Suprapubic skin (tissue), 4 donors: Measurements from ENCODE around the gene MRPL46.

Source experiments
- EP300 ChIP-seq: sonication (generic); formaldehyde crosslinking; IDR thresholded peaks from one replicate; pipeline ENCODE4 v1.6.1; 2017; ENCODE audit warnings: antibody characterized with exemption
- POLR2A ChIP-seq, 2 donors: fragments of 450-650 bp; IDR thresholded peaks; one replicate each; pipeline ENCODE4 v1.6.1; 2017; ENCODE audit warnings: antibody characterized with exemption in 2 of 2, mild to moderate bottlenecking in 2 of 2, moderate library complexity in 2 of 2
- POLR2AphosphoS5 ChIP-seq, 3 donors: sonication (generic); formaldehyde crosslinking; IDR thresholded peaks; one replicate each; pipeline ENCODE4 v1.6.1; 2017; ENCODE audit warnings: antibody characterized with exemption in 3 of 3
- TF ChIP-seq, protein P1 (sequence below), 2 donors: fragments of 200-600 bp in 1 of 2; fragments of 450-650 bp in 1 of 2; sonication (generic) in 1 of 2; IDR thresholded peaks; one replicate each; pipeline ENCODE4 v1.5.1; 2016 to 2019; ENCODE audit warnings: antibody characterized with exemption in 2 of 2, mild to moderate bottlenecking in 1 of 2, moderate library complexity in 1 of 2

DNA sequence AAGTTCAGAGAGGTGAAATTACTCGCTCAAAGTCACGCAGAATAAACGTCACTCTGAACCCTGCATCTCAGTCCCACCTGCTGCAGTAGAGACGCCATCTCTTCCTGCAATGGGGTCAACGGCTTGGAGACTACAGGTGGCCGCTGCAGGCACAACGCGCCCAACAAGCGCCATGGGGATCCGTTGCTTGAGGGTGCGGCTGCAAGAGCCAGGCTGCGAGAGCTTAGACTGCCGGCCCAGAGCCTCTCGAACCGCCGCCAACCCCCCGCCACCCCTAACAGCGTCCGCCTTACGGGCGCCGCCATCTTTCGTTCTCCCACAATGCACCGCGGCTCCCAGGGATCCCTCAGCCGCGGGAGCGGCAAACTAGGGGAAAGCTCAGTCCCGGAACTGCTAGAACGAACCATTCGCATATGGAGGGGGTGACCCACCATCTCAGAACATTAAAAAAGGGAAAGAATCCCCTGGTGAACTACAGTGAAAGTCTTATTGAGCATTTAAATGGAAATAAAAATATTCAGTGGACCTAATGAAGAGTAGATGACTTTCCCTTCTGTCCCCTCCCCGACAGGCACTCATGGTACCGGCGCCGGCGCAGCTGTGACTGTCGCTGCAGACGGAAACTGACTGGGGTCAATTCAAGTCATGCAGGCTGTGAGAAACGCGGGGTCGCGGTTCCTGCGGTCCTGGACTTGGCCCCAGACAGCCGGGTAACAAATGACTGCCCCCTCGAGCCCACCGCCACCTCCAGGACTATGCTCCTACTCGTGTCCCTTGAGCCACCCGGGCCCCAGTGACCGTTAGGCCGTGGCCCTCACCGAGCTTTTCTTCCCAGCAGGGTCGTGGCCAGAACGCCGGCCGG, at the start of gene MRPL46, which contains the start of gene MRPS11:
- TF ChIP-seq, protein P1, sequence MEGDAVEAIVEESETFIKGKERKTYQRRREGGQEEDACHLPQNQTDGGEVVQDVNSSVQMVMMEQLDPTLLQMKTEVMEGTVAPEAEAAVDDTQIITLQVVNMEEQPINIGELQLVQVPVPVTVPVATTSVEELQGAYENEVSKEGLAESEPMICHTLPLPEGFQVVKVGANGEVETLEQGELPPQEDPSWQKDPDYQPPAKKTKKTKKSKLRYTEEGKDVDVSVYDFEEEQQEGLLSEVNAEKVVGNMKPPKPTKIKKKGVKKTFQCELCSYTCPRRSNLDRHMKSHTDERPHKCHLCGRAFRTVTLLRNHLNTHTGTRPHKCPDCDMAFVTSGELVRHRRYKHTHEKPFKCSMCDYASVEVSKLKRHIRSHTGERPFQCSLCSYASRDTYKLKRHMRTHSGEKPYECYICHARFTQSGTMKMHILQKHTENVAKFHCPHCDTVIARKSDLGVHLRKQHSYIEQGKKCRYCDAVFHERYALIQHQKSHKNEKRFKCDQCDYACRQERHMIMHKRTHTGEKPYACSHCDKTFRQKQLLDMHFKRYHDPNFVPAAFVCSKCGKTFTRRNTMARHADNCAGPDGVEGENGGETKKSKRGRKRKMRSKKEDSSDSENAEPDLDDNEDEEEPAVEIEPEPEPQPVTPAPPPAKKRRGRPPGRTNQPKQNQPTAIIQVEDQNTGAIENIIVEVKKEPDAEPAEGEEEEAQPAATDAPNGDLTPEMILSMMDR (IDR thresholded peaks at IDR 0.05) = no peak
- TF ChIP-seq POLR2A (IDR thresholded peaks at IDR 0.05) (no peak), POLR2AphosphoS5 (IDR thresholded peaks at IDR 0.05) (peak in 1 of 3 donors; percentile 81), EP300 (no peak)
